ENCODE results near the gene GREB1. TPM values are rescaled to one million over a fixed set of nuclear protein-coding genes. Genes with fewer than 3 reads are reported as not detected.

GREB1 gene
- total and polyA plus RNA-seq, 2 of the 4 experiments (the other 2 are of a cell fraction): 0.05 TPM; not detected in 1

DNA sequence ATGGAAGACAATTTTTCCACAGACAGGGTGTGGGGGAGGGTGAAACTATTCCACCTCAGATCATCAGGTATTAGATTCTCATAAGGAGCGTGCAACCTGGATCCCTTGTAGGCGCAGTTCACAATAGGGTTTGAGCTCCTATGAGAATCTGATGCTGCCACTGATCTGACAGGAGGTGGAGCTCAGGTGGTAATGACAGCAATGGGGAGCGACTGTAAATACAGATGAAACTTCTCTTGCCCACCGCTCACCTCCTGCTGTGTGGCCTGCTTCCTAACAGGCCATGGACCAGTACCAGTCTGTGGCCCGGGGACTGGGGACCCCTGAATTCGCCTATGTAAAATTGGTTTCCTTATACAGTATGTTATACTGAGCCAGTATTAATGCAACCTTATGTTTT is 40.6 kb upstream of the GREB1 start:
- H2BK120ac ChIP-seq (ENCODE audit: low read depth, low read length): no peak overlapping the region
- H3K9ac ChIP-seq (ENCODE audit: low read depth, low read length): no peak overlapping the region
- CTCF ChIA-PET: no interaction called here
- no peak for TF ChIP-seq MXI1 (IDR thresholded peaks at IDR 0.05; ENCODE audit: borderline replicate concordance, low read depth, low read length)
- no peak for TF ChIP-seq RFX5 (IDR thresholded peaks at IDR 0.05; ENCODE audit: low read depth, low read length)
- no peak for TF ChIP-seq CEBPB (IDR thresholded peaks at IDR 0.05; ENCODE audit: low read depth, low read length)
- TF ChIP-seq, protein P1, sequence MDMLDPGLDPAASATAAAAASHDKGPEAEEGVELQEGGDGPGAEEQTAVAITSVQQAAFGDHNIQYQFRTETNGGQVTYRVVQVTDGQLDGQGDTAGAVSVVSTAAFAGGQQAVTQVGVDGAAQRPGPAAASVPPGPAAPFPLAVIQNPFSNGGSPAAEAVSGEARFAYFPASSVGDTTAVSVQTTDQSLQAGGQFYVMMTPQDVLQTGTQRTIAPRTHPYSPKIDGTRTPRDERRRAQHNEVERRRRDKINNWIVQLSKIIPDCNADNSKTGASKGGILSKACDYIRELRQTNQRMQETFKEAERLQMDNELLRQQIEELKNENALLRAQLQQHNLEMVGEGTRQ (IDR thresholded peaks at IDR 0.05; ENCODE audit: low read depth, low read length): no peak
- TF ChIP-seq, protein P2, sequence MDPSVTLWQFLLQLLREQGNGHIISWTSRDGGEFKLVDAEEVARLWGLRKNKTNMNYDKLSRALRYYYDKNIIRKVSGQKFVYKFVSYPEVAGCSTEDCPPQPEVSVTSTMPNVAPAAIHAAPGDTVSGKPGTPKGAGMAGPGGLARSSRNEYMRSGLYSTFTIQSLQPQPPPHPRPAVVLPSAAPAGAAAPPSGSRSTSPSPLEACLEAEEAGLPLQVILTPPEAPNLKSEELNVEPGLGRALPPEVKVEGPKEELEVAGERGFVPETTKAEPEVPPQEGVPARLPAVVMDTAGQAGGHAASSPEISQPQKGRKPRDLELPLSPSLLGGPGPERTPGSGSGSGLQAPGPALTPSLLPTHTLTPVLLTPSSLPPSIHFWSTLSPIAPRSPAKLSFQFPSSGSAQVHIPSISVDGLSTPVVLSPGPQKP (IDR thresholded peaks at IDR 0.05; ENCODE audit: borderline replicate concordance, low read depth, low read length): no peak
- TF ChIP-seq CHD1 (IDR thresholded peaks at IDR 0.05; ENCODE audit: low read depth, low read length): no peak
- no peak for TF ChIP-seq RCOR1 (IDR thresholded peaks at IDR 0.05; ENCODE audit: insufficient replicate concordance, low read length)
- TF ChIP-seq SMC3 (IDR thresholded peaks at IDR 0.05; ENCODE audit: low read depth, low read length): no peak
- TF ChIP-seq, protein P3, sequence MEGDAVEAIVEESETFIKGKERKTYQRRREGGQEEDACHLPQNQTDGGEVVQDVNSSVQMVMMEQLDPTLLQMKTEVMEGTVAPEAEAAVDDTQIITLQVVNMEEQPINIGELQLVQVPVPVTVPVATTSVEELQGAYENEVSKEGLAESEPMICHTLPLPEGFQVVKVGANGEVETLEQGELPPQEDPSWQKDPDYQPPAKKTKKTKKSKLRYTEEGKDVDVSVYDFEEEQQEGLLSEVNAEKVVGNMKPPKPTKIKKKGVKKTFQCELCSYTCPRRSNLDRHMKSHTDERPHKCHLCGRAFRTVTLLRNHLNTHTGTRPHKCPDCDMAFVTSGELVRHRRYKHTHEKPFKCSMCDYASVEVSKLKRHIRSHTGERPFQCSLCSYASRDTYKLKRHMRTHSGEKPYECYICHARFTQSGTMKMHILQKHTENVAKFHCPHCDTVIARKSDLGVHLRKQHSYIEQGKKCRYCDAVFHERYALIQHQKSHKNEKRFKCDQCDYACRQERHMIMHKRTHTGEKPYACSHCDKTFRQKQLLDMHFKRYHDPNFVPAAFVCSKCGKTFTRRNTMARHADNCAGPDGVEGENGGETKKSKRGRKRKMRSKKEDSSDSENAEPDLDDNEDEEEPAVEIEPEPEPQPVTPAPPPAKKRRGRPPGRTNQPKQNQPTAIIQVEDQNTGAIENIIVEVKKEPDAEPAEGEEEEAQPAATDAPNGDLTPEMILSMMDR (conservative IDR thresholded peaks at IDR 0.05; ENCODE audit: low read depth, low read length): no peak
- no peak for TF ChIP-seq BHLHE40 (IDR thresholded peaks at IDR 0.05; ENCODE audit: low read depth, low read length)
- TF ChIP-seq FOS (IDR thresholded peaks at IDR 0.05; ENCODE audit: low read depth, low read length): no peak
- no peak for TF ChIP-seq MAZ (IDR thresholded peaks at IDR 0.05; ENCODE audit: borderline replicate concordance, low read depth, low read length)
- TF ChIP-seq POLR2A (IDR thresholded peaks at IDR 0.05; ENCODE audit: low read depth, low read length): no peak
- TF ChIP-seq NFE2L2 (IDR thresholded peaks at IDR 0.05; ENCODE audit: low read depth, low read length): no peak
- TF ChIP-seq RAD21 (IDR thresholded peaks at IDR 0.05; ENCODE audit: low read length): no peak
- no peak for TF ChIP-seq MAFK (IDR thresholded peaks at IDR 0.05; ENCODE audit: low read depth, low read length)
- no peak overlapping the region for H2AFZ ChIP-seq (replicated peaks; ENCODE audit: low read length, poor library complexity)
- ATAC-seq (ENCODE audit: low read depth) (no peak), DNase-seq (no peak)
- H2BK20ac ChIP-seq (ENCODE audit: low read depth, low read length): no peak overlapping the region
- no peak overlapping the region for H3K14ac ChIP-seq (replicated peaks; ENCODE audit: low read depth, low read length)
- H3K56ac ChIP-seq (ENCODE audit: extremely low read depth, insufficient read depth, low read length): no peak overlapping the region
- BruUV-seq (replicated peaks): no TSS peak
- no peaks in the 10 kb centered on the region for H3K79me1 ChIP-seq (ENCODE audit: low read depth in 1 of 2, low read length in 2 of 2)
- no peak overlapping the region for H3K23ac ChIP-seq (ENCODE audit: low read depth, low read length)
- no peaks in the 10 kb centered on the region for H3K9me3 ChIP-seq (ENCODE audit: control insufficient read depth, insufficient read depth, low read length)
- H3K36me3 ChIP-seq (ENCODE audit: control insufficient read depth, insufficient read depth, low read length): no peaks in the 10 kb centered on the region
- no peak overlapping the region for H2AK5ac ChIP-seq (ENCODE audit: low read depth, low read length)
- H3K4ac ChIP-seq (ENCODE audit: low read depth, low read length): no peak overlapping the region
- no peaks in the 10 kb centered on the region for H3K9me1 ChIP-seq (ENCODE audit: insufficient read depth, low read length)
- POLR2A ChIA-PET (ENCODE audit: unreplicated experiment): no interaction called here
- H3K27ac ChIP-seq (ENCODE audit: insufficient read depth, low read length): no peak overlapping the region
- WGBS, 2 experiments (ENCODE audit: extremely low coverage in 2 of 2, insufficient read length in 1 of 2): no CpG with 5 or more reads among the region's 6 CpGs
- no peak overlapping the region for H3K4me2 ChIP-seq (ENCODE audit: low read depth, low read length)
- peaks cover 45% of the 10 kb centered on the region for H3K27me3 ChIP-seq (ENCODE audit: control insufficient read depth, insufficient read depth, low read length)
- intact Hi-C loops (cut with micrococcal nuclease) (no loop called here), in situ Hi-C loops (cut with MboI; ENCODE audit: low sequenced_read_pairs) (no loop called here), dilution Hi-C loops (cut with HindIII; ENCODE audit: low sequenced_read_pairs, unreplicated experiment) (no loop called here)
- H4K20me1 ChIP-seq (ENCODE audit: insufficient read depth, low read length): no peaks in the 10 kb centered on the region
- H2AK9ac ChIP-seq (replicated peaks; ENCODE audit: low read depth, low read length, poor library complexity): no peak overlapping the region
- H3K4me3 ChIP-seq (ENCODE audit: insufficient read depth, low read depth, low read length): no peak overlapping the region
- H2BK15ac ChIP-seq (ENCODE audit: low read depth, low read length): no peak overlapping the region
- H2BK5ac ChIP-seq (ENCODE audit: low read depth, low read length, poor library complexity, severe bottlenecking): no peak overlapping the region
- no peak overlapping the region for H4K91ac ChIP-seq (ENCODE audit: insufficient read depth, low read depth, low read length)
- H4K5ac ChIP-seq (ENCODE audit: low read depth, low read length): no peak overlapping the region
- H3K18ac ChIP-seq (ENCODE audit: low read depth, low read length): no peak overlapping the region
- no peak overlapping the region for H4K8ac ChIP-seq (ENCODE audit: low read depth in 2 of 2, low read length in 2 of 2)
- H3K4me1 ChIP-seq (ENCODE audit: control insufficient read depth, insufficient read depth, low read length): no peaks in the 10 kb centered on the region

Data from IMR-90 (cell line).